Activated T-cell treated with anti-CD3 and anti-CD28 coated beads for 4 hours (primary cell): ENCODE data around the gene HSPA14.
"Not testable (repeated sequence)": the region's sequence is repeated elsewhere in the genome, so short reads cannot be mapped to it uniquely, and the experiment has no call there.

Source experiments
- DNase-seq: peaks from one replicate; pipeline ENCODE4 v3.0.0-alpha.2; 2020

HSPA14 gene

GRCh38 chr10:14837003-14837756 is 926 bp upstream of the HSPA14 start:
- no peak for DNase-seq

- no peak for DNase-seq
Observed at GRCh38 chr10:14838582-14839304, 637 bp downstream of the HSPA14 start.

- no peak for DNase-seq
Observed at GRCh38 chr10:14839305-14839695, 1.2 kb downstream of the HSPA14 start.

- DNase-seq, result no peak
Observed at GRCh38 chr10:14840178-14840577, 2.1 kb downstream of the HSPA14 start.

- no peak for DNase-seq
Observed at GRCh38 chr10:14843327-14843988, 5.4 kb downstream of the HSPA14 start.

- no peak for DNase-seq
Observed at GRCh38 chr10:14844948-14845347, 6.8 kb downstream of the HSPA14 start.

- no peak for DNase-seq
Observed at GRCh38 chr10:14852236-14852635, 14.1 kb downstream of the HSPA14 start.

GRCh38 chr10:14855453-14855852 is 17.3 kb downstream of the HSPA14 start:
- DNase-seq, result no peak

GRCh38 chr10:14858338-14858960 is 20.3 kb downstream of the HSPA14 start:
- no peak for DNase-seq

GRCh38 chr10:14859043-14859442 is 20.9 kb downstream of the HSPA14 start:
- DNase-seq, result no peak

GRCh38 chr10:14859775-14860174 is 21.7 kb downstream of the HSPA14 start:
- no peak for DNase-seq

- no peak for DNase-seq
Observed at GRCh38 chr10:14860791-14861190, 22.7 kb downstream of the HSPA14 start.

GRCh38 chr10:14864466-14864865 is 26.4 kb downstream of the HSPA14 start:
- DNase-seq, result not testable (repeated sequence)

GRCh38 chr10:14864871-14865270 is 26.8 kb downstream of the HSPA14 start:
- not testable (repeated sequence) for DNase-seq

GRCh38 chr10:14873090-14873760 is 35.1 kb downstream of the HSPA14 start:
- DNase-seq, result no peak

- no peak for DNase-seq
Observed at GRCh38 chr10:14875941-14876340, 37.8 kb downstream of the HSPA14 start.

GRCh38 chr10:14876764-14877163 is 38.7 kb downstream of the HSPA14 start:
- DNase-seq, result no peak

GRCh38 chr10:14878266-14879123 is 40.4 kb downstream of the HSPA14 start, which contains the start of gene SUV39H2:
Gene SUV39H2, plus strand, starts transcription at chr10:14878866. Its CDS starts 23 bp downstream, at chr10:14878889.
- peak; percentile 84 for DNase-seq

GRCh38 chr10:14879124-14879927 is 41.2 kb downstream of the HSPA14 start:
- DNase-seq, result peak; percentile 25

GRCh38 chr10:14879928-14880193 is 41.8 kb downstream of the HSPA14 start:
- no peak for DNase-seq

- DNase-seq, result no peak
Observed at GRCh38 chr10:14880229-14880628, 42.1 kb downstream of the HSPA14 start.
